T-helper 2 cell (primary cell): ENCODE results near the gene CAPN8.

Experiments used
- DNase-seq, 5 experiments: peaks; one replicate each; pipeline versions ENCODE4 v3.0.0 to v3.0.0-alpha.2; 2012 to 2022
- total RNA-seq, 2 donors: gene quantifications; one replicate each; lab custom pipeline; 2026; lab: John Stamatoyannopoulos, UW

CAPN8 gene
- 1.2 to 2.0 reads per million in 2 donors for total RNA-seq

DNA sequence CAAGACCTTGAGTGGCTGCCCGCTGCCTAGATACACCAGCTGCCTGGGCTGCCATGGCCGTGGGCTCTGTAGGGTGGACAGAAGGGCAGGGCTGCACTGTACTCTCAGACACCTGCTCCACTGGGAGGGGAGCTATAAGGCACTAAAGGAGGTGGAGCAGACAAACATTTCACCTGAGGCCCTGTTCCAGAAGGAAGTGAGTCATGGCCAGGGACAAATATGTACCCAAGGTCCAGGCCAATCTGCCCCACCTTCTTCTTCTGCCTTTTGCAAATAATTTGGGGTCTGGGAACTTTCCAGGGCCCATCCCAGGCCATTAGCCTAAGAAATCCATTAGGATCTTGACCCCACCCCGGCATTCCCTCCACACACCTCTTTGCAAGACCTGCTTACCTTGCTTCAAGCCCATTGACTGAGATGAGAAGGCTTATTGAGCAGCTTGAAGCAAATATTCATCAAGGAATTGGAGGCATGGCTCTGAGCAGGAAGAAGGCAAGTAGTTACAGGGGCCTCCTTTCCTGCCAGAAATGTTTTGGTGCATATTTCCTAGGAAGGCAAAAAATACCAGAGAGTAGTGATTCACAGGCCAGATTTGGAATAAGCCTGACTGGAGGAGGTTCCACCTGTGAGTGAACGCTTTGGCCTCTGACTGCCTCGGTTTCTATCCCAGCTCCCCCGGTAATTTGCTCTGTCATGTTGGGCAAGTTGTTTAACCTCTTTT, at the start of gene CAPN8:
Gene CAPN8 (minus strand): TSS at position 110 of the 721 bp plus-strand sequence. CDS start 55 bp downstream, at position 55.
- no peak for DNase-seq

DNA sequence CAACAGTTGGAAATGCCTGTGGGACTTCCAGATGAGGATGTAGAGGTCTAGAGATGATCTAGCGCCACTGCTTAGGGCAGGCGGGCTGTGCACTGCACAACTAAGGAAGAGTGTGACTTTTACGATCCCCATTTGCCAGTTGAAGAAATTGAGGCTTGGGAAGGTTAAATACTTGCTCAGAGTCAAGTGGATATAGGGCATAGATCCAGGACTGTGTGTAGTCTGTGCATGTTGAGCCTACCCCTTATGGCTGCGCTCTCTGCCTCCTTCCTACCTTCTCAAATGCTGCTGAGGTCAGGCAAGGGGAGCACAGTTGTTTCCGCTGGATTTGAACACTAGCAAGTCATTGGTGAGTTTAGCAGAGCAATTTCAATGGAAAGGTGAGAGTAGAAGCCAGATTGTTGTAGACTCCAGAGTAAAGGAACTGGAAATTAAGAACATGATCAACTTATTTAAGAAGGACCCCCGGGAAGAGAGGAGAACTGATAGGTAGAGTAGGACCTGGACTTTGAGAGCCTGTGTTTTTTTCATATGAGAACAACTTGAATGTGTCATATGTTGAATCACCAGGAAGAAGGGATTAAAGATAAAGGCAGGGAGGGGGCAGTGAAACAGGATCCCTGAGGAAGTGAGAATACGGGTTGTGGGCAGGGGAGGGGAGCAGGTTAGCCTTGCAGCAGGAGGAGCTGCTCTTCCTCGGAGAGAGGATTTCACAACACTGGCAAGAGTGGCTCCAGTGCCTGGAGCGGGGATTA, 49.5 kb upstream of the CAPN8 start:
- DNase-seq: no peak

DNA sequence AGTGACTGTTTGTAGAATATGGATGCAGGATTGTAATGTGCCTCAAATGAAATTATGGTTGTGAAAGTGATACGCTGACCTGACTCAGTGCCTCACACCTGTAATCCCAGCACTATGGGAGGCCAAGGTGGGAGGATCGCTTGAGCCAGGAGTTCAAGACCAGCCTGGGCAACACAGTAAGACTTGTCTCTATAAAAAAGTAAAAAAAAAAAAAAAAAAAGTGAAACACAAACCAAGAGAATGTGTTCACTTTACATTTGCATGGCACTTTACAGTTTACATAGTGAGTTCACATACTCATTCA, 48.9 kb upstream of the CAPN8 start:
- DNase-seq: no peak

DNA sequence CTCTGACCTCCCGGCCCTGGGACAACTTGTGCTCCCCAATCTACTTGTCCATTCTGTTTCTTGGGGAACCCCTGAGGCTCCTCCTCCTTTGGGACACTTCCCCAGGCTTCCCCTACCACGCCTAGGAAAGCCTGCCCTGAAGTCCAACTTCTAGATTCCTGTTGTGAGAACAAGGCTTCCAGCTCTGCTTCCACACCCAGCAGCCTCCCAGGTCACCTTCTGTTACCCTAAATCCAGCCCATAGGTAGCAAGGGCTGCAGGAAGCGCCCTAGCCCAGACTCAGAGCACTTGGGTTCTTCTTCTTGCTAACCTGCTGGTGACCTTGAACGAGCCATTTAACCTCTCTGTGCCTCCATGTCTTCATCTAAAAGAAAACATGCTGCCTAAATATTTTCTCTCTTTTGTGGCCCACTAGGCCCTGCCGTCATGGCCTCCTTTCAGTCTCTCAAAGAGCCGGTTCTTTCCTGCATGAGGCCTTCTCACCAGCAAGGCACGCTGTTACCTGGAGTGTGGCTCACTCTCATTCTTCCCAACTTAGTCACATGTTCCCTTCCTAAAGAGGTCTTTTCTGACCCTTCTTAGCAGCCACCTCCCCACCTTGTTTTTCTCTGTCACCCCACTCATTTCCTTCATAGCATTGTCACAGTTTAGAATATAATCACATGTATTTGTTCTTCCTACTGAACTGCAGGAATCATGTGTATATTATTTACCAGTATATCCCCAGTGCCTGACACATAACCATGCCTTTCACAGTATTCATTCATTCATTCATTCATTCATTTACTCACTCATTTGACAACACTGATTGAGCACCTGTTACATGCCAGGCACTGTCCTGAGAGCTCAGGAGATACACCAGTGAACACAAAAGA, 48.3 kb upstream of the CAPN8 start:
- peak in 1 of 5 experiments; percentile 43 for DNase-seq

DNA sequence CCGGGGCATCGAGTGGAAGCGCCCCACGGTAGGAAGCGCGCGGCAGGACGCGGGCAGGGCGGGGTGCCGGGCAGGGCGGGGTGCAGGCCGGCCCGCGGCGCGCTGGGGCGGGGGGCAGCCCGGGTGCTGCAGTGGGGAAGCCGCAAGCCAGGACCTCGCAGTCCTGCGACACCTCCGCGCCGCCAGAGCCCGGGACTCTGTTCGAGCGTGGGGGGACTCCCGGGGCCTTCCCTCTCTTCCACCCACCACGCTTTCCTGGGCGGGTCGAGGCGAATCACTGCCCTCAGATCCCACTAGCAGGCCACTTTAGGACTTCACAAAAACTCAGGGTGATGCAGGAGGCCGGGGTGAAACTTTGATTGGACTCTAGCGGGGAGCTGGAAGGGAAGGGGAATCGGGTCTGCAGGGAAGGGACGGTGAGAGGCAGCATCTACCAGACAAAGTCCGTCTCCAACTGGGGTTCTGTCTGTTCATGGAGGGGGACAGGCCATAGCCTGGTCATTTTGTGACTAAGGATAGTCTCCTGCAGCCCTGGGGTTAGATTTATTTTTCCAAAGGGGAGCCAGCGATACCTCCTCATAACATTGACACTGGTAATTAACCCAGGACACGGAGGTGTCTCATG, 47.5 kb upstream of the CAPN8 start:
- DNase-seq: peak in 4 of 5 experiments; percentile 23 to 58 (median 42)

DNA sequence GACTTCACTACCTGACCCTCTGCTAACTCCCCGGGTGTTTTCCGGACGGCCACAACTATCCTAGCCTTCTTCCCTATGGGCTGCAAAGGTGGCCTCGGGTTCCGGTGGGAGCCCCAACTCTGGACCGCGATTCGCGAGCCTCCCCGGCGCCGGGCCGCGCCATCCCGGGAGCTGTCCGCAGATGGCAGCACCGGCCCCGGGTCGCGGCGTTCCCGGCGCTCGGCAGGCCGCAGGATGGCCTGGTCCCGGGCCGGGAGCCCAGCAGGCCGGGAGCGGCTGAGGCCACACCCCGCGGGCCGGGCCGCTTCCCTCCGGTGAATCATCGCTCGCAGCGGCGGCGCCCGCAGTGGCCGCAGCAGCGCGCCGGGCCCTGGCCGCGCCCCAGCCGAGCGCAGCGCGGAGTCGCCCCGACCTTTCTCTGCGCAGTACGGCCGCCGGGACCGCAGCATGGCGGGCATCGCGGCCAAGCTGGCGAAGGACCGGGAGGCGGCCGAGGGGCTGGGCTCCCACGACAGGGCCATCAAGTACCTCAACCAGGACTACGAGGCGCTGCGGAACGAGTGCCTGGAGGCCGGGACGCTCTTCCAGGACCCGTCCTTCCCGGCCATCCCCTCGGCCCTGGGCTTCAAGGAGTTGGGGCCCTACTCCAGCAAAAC, 46.8 kb upstream of the CAPN8 start, which contains the start of gene CAPN2:
Gene CAPN2 (plus strand): TSS at position 346 of the 656 bp plus-strand sequence. CDS start 102 bp downstream, at position 448.
- DNase-seq: peak; percentile 27 to 70 (median 47)

DNA sequence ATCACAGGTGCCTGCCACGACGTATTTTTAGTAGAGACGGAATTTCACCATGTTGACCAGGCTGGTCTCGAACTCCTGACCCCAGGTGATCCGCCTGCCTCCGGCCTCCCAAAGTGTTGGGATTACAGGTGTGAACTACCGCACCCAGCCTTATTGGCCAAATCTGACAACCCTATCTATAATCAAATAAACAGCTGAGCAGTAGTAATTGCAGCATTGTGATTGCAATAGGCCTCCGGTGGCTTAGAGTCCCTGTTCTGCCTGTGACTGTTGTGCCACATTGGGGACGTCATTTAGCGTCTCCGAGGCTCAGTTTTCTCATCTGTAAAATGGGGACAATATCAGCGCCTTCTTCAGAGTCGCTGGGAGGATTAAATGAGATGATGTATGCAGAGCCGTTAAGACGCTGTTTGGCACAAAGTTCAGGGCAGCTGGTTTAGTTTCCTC, 46.3 kb upstream of the CAPN8 start:
- DNase-seq: peak in 1 of 5 experiments; percentile 58

DNA sequence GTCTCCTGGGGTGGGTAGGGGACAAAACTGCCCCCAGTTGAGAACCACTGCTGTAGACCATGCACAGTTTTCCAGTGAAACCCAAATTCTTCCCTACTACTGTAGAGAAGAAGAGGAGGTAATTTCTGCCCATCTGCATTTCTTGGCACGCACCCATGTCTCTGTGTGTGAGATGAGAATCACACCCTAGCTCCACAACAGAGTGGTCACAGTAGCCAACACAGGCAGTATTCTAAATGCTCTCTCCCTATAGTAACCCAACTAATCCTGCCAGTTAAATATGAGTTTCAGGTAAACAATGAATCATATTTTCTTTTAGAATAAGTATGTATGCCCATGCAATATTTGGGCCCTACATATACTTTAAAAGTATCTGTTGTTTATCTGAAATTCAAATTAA, 45.7 kb upstream of the CAPN8 start:
- DNase-seq: no peak

DNA sequence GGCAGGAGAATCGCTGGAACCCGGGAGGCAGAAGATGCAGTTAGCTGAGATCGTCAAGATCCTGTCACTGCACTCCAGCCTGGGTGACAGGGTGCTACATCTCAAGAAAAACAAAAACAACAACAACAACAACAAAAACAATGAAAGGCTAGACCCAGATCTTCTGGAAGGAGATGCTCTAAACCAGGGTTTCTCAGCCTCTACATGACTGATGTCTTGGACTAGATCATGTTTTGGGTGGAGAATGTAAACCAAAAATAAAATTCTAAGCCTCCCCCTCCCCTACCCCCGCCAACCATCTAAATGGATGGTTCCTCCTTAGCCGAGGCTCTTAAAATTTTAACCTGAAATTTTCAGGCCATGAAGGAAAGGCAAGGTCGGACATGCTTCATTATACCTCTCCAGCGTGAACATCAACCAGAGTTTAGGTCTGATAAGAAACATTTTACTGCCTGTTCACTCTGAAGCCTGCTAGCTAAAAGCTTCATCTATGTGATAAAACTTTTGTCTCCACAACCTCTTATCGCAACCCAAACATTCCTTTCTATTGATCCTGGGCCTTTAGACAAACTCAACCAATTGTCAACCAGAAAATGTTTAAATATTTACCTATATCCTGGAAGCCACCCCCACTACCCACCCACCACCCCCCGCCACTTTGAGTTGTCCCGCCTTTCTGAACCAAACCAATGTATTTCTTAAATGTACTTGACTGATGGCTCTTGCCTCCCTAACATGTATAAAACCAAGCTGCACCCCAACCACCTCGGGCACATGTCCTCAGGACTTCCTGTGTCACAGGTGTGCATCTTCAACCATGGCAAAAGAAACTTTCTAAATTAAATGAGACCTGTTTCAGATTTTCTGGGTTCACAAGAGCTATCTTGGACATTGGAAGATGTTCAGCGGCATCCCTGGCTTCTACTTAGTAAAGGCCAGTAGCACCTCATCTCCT, 45.0 kb upstream of the CAPN8 start:
- DNase-seq: no peak

DNA sequence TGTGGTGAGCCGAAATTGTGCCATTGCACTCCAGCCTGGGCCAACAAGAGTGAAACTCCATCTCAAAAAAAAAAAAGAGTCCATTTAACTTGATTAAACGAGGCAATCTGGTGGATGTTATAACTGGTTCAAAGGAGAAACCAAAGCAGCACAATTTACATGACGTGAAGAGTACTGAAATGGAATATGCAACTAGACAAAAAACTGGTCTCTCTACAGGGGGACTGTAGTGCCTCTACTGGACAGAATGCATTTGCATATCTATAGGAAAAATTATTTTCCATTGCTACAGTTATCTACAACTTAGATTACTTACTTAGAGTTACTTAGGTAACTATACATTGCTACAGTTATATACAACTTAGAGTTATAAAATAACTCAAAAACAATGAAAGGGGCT, 44.1 kb upstream of the CAPN8 start:
- no peak for DNase-seq

DNA sequence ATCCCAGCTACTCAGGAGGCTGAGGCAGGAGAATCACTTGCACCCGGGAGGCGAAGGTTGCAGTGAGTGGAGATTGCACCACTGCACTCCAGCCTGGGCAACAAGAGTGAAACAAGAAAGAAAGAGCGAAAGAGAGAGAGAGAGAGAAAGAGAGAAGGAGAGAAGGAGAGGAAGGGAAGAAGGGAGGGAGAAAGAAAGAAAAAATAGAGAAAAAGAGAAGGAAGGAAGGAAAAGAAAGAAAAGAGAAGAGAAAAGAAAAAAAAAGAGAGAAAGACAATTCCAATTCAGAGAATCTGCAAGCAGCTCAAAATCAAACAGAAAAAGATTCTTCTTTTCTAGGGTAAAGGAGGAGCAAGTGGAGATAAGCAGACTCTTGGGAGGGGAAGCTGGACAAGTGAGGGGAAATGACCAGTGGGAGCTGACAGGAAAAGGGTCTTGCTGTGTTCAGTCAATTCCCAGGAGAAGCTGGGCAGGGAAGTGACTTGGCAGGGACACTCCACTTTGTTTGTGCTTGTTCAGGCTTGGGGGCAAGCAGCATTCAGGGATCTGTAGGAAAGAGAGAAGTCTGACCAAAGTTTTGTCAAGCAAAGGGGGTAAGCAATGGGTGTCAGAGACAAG, 43.3 kb upstream of the CAPN8 start:
- DNase-seq: no peak

DNA sequence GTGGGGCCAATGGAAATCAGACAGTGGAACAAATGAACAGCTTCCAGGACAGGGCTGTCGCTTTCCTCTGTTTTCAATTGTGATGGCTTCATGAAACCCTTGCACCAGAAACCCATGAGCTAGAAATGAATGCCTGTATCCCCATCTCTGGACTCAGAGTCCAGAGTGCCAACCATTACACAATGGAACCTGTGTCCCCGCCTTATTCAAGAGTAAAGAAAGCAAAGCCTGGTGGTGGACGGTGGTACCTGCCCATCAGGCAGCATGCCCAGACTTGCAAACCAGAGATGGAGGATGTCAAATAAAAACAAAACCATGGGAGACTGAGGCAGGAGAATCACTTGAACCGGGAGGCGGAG, 42.5 kb upstream of the CAPN8 start:
- no peak for DNase-seq

DNA sequence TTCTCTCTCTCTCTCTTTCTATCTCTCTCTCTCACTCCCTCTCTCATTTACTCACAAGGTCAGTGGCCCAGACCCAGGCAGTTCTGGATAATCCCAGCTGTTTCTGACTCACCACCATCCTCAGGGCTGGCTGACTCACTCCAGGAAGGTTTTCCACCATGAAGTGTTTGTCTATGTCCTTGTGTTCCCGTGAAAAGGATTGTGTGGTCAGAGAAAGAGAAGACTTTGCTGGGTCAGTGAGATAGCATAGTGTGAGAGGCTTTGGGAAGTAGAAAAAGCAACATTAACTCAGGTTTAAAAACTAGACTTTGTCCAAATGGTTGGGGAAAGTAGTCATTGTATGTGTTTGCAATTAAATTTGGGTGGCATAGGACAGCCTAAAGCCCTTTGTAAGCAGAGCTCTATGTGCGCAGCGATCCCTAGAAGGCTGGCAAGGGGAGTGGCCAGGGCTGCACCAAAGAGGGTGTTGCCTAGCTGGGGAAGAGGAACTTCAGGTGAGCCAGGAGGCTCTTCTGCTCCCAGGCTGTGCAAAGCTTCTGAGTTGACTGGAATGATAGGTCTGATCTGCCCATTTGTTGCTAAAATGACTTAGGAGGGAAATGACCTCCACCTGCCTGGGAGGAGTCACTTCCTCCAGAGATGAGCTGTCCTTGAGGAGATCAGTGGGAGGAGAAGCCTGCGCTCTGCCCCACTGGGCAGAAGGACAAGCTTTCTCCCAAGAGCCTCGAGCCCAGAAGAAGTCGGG, 41.9 kb upstream of the CAPN8 start:
- no peak for DNase-seq

DNA sequence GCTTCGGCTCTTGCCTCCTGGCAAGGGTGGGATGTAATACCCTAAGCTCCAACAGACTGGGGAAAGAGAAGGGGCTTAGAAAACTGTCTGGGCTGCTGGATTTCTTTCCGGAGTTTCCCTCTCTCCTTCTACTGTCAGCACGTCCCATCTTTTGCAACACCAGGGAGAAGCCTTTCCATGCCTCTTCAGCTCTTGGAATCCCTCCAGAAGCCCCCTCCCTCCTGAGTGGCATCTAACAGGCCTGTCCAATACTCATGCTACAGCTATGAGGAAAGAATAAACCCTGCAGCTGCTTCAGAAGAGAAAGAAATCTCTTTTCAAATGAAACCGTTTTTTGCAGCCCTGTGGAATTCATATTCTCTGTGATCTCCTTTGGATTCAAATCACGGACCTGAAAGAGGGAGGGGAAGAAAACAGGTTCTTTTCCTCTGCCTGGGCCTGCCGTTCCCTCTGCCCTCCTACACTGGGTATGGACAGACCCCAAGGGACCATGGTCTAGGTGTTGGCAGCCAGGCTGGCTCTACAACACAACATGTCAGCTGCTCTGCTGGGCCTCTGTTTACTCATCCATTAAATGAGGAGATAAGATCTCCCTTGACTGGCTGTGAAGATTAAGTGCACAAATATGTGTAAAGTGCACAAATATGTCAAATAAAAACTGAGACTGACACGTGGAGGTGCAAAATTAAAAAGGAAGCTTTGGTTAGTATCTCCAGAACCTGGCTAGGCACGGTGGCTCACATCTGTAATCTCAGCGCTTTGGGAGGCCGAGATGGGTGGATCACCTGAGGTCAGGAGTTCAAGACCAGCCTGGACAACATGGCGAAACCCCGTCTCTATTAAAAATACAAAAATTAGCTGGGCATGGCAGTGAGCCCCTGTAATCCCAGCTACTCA, 40.8 kb upstream of the CAPN8 start:
- DNase-seq: no peak

DNA sequence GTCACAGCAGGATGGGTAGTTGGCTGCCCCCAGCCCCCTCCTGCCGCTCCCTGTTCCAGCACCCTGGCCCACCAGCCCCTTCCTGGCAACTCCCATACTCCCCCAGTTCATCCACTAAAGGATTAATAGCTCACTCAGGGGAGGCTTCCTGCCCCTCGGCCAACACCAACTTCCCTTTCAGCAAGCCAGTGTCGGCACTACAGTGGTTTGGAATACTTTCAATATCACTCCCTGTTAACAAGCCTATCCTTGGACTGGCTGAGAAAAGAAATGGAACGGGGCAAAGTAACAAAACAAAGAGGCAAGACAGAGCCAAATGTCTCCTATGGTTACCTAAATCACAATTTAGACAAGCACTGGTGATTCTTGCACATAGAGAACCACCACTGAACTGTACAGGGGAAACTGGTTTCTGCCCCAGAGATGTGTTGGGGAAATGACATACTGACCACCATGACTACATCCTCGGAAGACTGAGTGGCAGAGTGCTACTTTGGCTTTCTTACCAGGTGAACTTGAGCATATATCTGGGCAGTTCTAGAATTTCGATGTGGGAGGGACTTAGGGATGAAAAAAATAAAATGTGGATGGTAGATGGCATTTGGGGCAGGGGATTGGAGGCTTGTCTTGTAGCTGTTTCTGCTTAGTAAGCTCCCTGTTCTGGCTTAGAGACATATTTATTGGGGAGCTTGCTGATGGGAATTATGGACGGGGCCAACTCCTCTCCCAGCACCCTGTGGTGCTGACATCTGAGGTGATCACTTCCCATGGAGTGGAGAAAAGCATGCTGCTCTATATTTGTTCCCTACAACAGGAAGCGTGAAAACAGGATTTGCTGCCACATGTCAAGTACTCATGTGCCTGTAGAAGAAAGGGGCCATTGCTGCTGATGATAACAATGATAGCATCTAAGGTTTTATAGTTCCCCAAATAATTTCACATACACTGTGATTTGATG, 39.7 kb upstream of the CAPN8 start:
- no peak for DNase-seq

DNA sequence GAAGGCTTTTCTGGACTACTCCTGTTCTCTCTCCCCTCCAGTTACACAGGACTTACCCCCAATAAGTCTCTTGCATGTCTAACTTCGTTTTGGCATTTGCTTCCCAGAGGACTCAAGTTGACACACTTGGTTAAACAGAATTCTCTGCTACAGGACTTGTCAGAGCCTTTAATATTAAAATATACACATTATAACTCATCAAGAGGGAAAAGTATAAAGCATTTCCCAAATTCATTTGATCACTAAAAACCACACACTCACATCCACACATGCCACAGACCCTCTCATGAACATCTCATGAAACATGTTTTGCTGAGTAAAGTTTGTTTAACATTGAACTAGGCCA, 38.1 kb upstream of the CAPN8 start:
- DNase-seq: no peak
